GM11168 (cell line): ENCODE results near the gene CPSF4L.

ENCODE experiments used
- in situ Hi-C: fragments of 300-500 bp; cut with MboI; formaldehyde crosslinking; loops from one replicate; pipeline ENCODE4 v1.12.0; 2022; ENCODE audit warnings: low sequenced_read_pairs; ENCODE audit not compliant: unreplicated experiment

CPSF4L gene

DNA sequence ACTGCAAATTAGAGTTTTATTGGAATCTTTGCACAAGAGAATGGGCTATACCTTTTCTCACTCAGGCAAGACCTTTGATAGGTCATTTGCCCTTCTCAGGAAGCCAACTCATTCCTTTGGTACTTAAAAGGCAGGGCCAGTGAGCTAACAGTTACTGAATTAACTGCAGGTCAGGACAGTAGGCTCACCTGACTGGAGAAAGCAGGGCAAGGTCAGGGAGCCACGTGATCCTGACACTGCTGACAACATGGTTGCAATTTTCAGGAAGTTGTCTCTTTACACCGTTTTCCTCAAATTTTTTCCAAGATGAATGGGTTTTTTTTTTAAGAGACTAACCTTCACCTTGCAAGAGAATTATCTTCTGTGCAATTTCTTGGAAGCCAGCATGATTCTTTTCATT is 21.1 kb downstream of the CPSF4L start:
- in situ Hi-C loops = no loop called here

DNA sequence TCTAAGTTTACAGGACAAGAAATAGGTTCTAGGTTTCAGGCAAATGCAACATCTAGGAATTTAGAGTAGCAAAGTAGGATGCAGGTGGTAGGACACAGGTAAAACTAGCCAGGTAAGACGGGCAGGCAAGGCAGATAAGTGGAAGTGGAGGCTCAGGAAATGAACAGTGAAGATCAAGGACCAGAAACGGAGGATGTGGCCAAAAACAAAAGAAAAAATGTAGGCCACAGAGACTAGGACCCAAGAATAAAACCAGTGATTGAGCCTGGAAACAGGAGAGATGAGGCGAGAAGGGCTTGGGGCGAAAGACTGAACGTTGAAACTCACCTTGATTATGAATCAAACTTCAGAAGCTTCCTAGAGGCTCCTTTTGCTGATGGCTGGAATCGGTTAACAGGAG is 24.0 kb downstream of the CPSF4L start:
- in situ Hi-C loops = no loop called here

DNA sequence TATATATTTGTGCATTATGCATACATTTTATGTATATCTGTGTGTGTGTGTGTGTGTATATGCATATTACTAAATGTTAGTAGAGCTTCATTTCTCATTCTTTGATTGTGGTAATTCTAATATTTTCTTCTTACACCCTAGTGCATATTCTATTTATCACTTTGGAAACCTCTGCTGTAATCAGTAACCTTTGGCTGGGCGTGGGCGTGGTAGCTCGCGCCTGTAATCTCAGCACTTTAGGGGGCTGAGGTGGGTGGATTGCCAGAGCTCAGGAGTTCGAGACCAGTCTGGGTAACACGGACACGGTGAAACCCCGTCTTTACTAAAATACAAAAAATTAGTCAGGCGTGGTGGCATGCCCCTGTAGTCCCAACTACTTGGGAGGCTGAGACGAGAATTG is 26.9 kb downstream of the CPSF4L start:
- in situ Hi-C loops = no loop called here

DNA sequence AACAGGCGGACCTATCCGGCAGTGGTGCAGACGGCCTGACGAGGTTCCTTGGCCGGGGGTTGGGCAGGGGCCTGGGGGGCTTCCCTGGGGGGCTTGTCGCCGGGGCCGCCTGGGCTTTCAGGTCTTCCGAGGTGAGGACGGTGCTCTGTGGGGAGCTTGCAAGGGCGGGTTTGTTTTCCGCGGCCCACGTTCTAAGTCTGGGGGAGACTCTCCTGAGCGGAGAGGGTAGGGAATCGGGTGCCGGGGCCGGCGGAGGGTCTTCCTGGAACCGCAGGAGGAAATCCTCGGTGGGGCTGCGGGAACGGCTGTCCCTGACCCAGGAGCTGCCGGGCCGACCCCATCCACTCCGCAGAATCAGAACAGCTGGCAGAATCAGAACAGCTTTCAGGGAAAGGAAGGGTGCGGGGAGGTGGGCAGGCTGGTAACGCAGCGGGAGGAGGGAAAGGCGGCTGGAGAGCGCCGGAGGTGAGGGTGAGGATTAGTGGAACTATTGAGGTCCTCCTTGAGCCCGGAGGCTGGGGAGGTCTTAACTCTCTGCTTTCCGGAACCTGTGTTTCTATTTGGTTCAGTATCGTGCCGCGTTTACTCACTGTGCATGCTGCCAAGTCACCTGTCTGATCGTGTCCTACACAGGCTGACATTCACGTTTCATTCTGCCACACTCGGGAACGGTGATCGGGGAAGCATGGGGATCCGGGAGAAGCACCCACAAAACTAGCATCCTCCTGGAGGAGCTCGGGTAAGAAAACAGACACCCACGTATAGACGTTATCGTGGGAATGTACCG is 28.9 kb downstream of the CPSF4L start:
- in situ Hi-C loops = no loop called here

DNA sequence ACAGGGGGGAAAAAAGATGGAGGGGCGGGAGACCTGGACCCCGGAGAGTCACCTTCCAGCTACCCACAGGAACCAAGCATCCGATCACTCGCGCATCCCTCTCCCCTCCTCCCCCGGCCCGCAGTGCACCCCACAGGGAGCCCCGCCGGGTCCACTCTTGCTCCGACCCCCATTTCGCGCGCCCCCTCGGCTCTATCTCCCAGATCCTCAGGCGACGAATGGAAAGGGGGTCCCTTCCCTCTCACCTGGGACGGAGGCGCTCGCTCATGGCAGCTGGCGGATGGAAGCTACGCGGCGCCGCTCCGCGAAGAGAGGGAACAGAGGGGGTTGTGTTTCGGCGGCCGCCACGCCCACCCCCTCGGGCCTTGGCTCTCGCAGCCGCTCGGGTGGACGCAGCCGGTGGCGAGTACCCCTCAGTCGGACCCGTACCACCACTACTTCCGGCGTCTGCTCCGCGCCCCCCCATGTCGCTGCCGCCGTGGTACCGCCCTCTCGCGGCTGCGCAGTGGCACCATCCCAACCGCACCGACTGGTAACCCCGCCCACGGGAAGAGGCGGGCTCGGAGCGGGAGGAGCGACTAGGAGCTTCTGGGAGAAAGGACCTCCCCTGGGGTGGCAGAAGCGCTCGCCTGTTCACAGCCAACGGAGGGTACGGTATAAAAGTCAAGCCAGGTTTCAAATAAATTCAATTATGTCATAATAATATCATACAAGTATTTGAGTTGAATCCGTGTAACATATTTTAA is 29.7 kb downstream of the CPSF4L start:
- in situ Hi-C loops = no loop called here

DNA sequence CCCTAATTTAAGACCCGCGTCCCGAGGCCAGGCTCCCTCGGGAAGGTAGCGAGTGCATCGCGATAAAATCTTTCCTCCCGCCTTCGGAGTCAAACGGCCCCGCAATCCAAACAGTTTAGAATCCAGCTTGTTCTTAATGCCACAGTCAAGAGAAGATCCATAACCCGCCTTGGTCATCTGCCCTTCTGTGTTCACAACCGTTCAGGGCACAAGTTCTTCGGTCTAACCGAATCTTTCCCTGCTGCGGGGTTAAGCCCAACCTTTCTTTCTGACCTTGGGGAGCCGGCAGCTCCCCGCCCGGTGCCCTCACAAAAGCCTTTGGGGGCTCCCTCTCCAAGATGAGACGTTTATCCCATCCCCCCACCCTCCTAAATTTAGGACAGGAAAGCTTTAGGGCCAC is 30.3 kb downstream of the CPSF4L start:
- in situ Hi-C loops = no loop called here

DNA sequence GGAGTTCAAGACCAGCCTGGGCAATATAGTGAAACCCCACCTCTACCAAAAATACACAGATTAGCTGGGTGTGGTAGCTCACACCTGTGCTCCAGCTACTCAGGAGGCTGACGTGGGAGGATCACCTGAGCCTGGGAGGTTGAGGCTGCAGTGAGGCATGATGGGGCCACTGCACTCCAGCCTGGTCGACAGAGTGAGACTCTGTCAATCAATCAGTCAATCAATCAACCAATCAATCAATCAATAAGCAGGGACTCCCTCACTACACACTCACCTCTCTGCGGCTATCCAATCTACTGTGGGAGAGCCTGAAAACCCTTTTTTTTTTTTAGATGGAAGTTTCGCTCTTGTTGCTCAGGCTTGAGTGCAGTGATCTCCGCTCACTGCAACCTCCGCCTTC is 31.6 kb downstream of the CPSF4L start:
- in situ Hi-C loops = no loop called here

DNA sequence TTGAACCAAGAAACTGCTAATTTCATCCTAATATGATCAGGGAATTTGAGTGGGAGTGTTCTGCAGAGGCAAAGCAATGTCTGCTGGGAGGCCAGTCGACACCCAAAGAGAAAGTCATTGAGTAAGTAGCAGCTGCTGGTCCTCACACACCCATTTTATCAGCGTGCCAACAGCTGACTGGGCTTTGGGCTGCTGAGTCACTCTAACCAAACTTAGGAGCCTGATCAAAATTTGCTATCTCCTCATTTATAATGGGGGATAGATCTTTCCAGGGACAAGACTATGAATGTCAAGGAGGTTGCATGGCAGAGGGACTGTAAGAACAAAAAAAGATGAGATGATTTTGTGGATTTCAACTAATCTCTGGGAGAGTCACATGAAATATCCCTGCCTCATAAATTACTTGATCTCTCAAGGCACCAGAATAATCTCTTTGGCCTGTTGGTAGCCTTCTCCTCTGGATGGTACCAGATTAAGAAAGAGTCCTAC is 32.9 kb downstream of the CPSF4L start:
- in situ Hi-C loops = no loop called here

DNA sequence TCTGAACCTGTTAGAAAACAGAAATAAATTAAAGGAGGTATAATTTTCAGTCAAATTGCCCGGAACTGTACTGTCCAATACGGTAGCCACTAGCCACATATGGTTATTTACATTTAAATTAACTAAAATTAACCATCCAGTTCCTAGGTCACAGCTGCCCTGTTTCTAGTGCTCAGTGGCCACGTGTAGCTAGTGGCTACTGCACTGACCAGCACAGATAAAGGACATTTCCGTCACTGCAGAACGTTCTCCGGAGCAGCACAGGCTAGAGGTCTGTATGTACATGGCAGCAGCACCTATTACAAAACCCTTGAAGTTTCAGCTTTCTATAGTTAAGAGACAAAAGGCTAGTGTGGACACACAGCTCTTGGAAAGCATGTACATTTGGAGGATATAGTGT is 33.7 kb downstream of the CPSF4L start:
- in situ Hi-C loops = no loop called here

DNA sequence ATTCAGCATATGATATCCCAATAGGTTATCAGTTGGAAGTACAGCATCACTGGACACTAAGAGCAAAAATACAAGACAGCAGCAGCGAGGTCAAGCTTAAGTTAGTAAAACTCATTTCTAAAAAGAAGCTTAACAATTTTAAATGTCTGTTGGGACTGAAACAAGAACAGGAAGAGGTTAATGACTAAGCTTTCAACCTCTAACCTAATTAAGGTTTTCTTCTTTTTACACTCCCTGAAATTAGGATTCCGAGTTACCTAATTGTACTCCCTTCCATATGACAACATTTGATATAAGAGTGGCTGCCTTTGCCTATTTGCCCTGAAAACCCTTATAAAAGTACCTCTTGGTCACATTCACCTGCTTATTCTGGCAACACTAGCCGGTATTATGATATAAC is 34.3 kb downstream of the CPSF4L start:
- in situ Hi-C loops = no loop called here

DNA sequence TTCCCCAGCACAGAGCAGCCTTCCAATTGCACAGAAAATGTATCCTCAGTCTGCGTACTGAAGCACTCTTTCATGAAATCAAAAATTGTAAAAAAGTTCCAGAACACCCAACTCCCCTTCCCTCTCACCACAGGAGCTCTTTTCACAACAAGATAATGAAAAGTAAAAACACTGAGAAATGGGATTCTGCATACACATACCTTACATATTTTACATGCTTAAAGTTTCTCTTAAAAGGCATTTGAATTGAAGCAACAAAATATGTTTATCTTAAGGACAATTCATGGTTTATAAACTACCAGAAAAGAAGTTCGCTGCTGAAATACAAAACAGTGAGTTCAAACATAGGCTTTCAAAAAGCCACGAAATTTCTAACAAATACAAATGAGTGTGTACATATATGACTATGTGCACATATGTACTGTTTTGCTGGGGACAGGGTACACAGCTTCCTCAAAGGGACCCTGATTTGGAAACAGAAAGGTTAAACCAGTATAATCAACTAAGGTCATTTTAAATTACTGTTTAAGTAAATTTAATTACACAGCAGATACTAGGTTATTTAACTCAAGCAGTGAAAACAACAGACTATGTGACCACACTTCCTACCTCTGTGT is 35.0 kb downstream of the CPSF4L start:
- in situ Hi-C loops = no loop called here

DNA sequence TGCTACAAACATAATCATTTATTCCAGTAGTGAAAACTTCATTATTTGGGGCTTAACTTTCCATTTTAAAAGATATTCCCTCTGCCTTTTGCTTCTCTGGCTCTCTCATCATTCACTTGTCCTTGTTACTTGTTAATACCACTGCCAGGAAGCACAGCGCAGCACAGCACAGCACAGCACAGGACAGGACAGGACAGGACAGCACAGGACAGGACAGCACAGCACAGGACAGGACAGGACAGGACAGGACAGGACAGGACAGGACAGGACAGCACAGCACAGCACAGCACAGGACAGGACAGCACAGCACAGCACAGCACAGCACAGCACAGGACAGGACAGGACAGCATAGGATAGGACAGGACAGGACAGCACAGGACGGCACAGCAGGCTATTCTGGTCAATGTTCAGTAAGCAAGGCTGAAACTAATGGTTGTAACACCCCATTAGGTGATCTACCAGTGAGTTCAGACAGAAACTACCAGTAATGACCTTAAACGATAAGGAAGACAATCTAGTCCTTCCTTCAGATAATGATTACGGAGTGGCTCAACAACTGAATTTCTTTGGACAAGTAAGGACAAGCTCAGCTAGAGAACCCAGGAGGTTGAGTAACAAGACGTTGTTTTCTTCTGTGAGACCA is 36.9 kb downstream of the CPSF4L start:
- in situ Hi-C loops = no loop called here

DNA sequence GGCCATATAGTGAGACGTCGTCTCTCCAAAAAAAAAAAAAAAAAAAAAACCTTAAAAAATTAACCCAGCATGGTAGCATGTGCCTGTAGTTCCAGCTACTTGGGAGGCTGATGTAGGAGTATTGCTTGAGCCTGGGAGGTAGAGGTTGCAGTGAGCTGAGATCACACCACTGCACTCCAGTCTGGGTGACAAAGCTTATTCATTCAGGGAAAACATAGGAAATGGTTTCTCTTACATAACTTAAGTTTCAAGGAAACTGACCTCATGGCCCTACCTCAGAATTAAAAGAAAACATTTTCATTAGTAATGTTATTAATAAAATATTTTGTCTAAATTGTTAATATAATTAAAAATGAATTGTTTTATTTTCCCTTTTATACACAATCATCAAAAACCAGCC is 37.4 kb downstream of the CPSF4L start:
- in situ Hi-C loops = no loop called here

DNA sequence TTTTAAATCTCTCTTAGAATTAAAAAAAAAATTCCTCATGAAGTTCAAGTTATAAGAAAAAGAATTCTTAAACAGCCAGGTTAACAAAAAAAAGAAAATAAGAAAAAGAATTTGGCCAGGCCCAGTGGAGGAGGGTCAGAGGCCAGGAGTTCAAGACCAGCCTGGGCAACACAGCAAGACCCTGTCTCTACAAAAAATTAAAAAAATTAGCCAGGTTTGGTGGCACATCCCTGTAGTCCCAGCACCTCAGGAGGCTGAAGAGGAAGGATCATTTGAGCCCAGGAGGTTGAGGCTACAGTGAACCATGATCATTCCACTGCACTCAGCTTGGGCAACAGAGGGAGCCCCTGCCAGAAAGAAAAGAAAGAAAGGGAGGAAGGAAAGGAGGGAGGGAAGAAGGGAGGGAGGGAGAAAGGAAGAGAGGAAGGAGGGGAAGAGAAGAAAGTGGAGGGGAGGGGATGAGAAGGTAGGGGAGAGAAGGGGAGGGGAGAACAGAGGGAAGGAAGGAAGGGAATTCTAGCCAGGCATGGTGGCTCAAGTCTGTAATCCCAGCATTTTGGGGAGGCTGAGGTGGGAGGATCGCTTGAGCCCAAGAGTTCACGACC is 38.0 kb downstream of the CPSF4L start:
- in situ Hi-C loops = no loop called here

DNA sequence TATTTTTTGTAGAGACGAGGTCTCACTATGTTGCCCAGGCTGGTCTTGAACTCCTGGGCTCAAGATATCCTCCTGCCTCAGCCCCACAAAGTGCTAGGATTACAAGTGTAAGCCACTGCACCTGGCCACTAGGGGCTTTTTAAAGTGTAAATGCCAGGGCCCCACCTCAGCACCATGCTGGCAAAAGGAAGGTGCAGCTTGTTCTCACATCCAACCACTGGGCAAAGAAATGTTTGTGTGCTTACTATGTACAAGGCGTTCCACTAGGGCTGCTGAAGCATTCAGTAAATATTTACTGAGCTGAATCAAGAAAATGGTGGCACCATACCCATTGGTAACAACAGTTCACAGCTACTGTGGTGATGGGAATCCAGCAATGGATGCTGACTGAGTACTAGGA is 46.2 kb downstream of the CPSF4L start:
- in situ Hi-C loops = no loop called here

DNA sequence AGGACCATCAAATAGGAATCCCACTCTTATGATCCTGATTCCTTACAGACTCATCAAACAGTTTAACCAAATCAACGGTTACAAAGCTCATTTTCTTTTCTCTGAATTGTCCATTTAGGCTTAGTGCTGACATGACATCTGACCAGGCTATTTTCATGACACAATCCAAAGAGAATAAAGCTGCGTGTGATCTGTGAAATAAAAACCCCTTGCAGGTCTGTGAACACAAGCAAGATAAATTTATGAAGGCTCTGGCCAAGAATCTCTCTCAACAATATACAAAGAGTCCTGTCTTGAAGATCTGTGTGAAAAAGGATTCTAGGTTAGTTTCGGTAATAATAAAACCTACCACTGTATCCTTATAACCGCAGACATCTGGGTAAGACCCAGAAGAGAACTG is 46.8 kb downstream of the CPSF4L start:
- in situ Hi-C loops = no loop called here

DNA sequence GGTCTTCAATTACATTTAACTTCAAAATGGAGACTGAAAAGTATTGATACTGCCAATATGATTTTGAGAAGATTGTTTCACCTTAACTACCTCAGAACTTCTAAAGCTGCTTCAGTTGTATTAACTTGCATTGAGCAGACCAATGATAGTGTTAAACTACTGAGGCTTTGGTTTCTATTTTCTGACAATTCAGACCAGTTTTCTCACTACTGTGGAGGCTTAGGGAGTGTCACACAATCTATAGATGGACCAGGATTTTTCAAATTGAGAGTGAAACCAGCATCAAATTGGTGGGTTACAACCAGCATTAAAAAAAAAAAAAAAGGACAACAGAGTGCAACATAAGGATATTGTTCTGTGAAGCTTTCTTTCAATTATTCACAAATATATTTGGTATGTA is 47.7 kb downstream of the CPSF4L start:
- in situ Hi-C loops = no loop called here

DNA sequence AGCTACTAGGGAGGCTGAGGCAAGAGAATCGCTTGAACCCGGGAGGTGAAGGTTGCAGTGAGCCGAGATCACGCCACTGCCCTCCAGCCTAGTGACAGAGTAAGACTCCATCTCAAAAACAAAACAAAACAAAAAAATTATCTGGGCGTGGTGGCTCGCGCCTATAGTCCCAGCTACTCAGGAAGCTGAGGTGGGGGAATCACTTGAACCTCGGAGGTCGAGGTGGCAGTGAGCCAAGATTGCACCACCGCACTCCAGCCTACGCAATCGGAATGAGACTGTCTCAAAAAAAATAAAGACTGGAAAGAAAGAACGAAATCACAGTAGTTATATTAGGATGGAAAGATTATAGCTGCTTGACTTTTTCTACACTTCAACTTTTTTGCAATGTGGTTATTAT is 49.9 kb downstream of the CPSF4L start:
- in situ Hi-C loops = no loop called here

DNA sequence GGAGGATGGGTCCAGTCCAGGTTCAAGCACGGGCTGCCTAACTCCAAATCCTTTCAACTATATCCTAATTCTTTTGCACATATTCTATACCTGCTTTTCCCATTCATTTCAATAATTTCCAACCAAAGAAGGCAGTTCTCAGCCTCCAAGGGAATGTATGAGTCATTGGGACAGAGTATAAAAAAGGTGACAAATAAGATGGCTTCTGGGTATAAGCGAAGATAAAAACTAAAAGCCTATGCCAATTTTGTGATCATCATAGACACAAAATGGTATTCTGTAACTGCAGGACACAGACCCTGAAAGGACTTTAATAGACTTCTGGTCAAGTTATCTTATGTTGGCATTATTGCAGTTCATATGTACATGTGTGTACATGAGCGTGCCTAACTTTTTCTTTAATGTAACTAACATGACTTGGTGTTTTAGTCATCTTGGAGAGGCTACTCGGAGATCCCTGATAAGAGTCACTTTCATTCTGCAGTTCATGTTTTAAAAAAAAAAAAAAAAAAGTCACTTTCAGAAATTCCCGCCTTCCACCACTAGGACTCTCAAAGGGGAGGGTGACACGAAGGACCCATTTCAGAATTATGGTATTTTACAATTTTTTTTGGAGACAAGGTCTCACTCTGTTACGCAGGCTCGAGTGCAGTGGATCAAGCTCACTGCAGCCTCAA is 51.5 kb downstream of the CPSF4L start:
- in situ Hi-C loops = no loop called here

DNA sequence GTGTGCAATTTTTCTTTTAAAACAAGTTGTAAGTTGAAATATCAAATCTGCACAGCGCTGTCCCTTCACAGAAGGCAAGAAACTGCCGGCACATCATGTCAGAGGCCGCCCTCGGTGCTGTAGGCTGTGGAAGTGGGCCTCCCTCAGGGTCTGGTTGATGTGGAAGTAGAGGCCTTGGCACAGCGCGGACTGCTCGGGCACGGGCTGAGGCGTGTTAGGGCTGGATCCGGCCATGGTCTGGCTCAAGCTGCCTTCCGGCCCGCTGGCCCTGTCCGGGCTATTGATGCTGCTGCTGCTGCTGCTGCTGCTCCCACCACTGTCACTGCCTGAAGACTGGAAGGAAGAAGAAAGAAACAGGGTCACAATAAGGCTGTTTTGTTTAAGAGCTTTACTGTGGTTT is 52.2 kb downstream of the CPSF4L start:
- in situ Hi-C loops = no loop called here
